Karpas-422 (cell line): ENCODE data around the gene MYH11. TPM values are rescaled to one million over a fixed set of nuclear protein-coding genes. Genes with fewer than 3 reads are reported as not detected.

Source experiments
- DNase-seq: peaks from one replicate; pipeline ENCODE4 v3.0.0-alpha.2; 2015
- H2AFZ ChIP-seq: fragments of 200-600 bp; sonication (generic); 2 replicates; pipeline ENCODE4 v1.6.1; 2014; ENCODE audit warnings: antibody characterized with exemption, low read length, mixed read lengths
- H3K27ac ChIP-seq: fragments of 200-600 bp; sonication (generic); 2 replicates; pipeline ENCODE4 v1.5.1; 2014; ENCODE audit warnings: mild to moderate bottlenecking, low read length, moderate library complexity
- H3K27me3 ChIP-seq: fragments of 200-600 bp; sonication (generic); 2 replicates; pipeline ENCODE4 v1.6.1; 2014; ENCODE audit warnings: low read length, mixed read lengths
- H3K36me3 ChIP-seq: fragments of 200-600 bp; sonication (generic); 2 replicates; pipeline ENCODE4 v1.6.1; 2014; ENCODE audit warnings: low read length, mixed read lengths; ENCODE audit not compliant: insufficient read depth
- H3K4me1 ChIP-seq: fragments of 200-600 bp; sonication (generic); 2 replicates; pipeline ENCODE4 v1.6.1; 2014; ENCODE audit warnings: mild to moderate bottlenecking, low read length, mixed read lengths
- H3K4me2 ChIP-seq: fragments of 200-600 bp; sonication (generic); 2 replicates; pipeline ENCODE4 v1.6.1; 2014; ENCODE audit warnings: low read length, low read depth, mild to moderate bottlenecking; ENCODE audit not compliant: poor library complexity, severe bottlenecking
- H3K4me3 ChIP-seq: fragments of 200-600 bp; sonication (generic); 2 replicates; pipeline ENCODE4 v1.5.1; 2014; ENCODE audit warnings: mild to moderate bottlenecking, antibody characterized with exemption, low read length, mixed read lengths
- H3K79me2 ChIP-seq: fragments of 200-600 bp; sonication (generic); 2 replicates; pipeline ENCODE4 v1.6.1; 2014; ENCODE audit warnings: mild to moderate bottlenecking, low read length, mixed read lengths
- H3K9ac ChIP-seq: fragments of 200-600 bp; sonication (generic); 2 replicates; pipeline ENCODE4 v1.6.0; 2014; ENCODE audit warnings: low read length
- H3K9me2 ChIP-seq: fragments of 200-600 bp; sonication (generic), shearing (Covaris generic); replicated peaks from 2 replicates; pipeline ENCODE4 v1.6.0; 2014; ENCODE audit warnings: mild to moderate bottlenecking, low read length, moderate library complexity; ENCODE audit not compliant: insufficient read depth
- H3K9me3 ChIP-seq: fragments of 300-700, 200-600 bp; sonication (generic); 2 replicates; pipeline ENCODE4 v1.6.1; 2014; ENCODE audit warnings: low read length, mixed read lengths
- H4K20me1 ChIP-seq: fragments of 200-600 bp; sonication (generic); 2 replicates; pipeline ENCODE4 v1.6.1; 2014; ENCODE audit warnings: mild to moderate bottlenecking, antibody characterized with exemption, low read length, low read depth; ENCODE audit not compliant: insufficient read depth
- total RNA-seq: library from RNA; depleted of rRNA; stranded (reverse); fragments of >200 nt; shearing (Covaris generic); gene quantifications from 2 replicates; pipeline ENCODE4 v1.2.3, GENCODE V29; 2014; ENCODE audit warnings: low replicate concordance

The MYH11 gene
- total RNA-seq, 1 experiment from 2014 or later = not detected

DNA sequence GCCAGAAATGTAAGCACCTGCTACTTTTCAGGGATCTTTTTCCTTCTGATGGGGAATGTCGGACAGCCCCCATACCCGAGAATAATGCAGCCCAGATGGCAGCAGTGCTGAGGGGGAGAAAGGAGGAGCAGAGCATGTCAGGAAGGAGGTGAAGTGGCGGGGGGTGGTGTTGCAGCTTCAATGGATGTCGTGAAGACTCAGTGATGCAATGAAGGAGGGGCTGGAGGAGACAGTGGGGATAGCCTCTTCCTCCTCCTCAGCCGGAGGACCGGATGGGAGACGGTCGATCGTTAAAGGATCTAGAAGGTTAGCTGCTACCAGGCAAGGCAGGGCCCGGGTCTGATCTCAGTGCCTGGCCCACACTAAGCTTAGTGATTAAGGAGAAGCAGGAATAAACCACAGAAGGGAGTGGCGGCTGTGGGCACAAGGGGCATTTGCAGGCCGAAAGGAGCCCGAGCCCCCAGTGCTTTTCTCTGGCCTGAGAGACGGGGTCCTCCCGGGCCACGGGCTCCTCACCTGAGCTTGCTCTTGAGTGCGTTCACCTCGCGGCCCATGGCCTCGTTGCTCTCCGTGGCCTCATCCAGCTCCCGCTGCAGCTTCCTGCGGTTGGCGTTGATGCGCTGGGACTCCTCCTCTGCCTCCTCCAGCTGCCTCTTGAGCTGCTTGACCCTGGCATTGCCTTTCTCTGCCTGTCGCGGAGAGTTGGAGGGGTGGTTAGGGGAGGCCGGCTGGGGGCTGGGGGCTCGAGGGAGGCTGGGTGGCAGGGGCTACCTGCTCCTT, 142.2 kb downstream of the MYH11 start:
- H3K27ac ChIP-seq = no peak overlapping the region
- no peaks in the 10 kb centered on the region for H3K4me1 ChIP-seq
- H3K9me2 ChIP-seq = no peaks in the 10 kb centered on the region
- no peaks in the 10 kb centered on the region for H3K27me3 ChIP-seq
- H3K9me3 ChIP-seq = no peaks in the 10 kb centered on the region
- DNase-seq = no peak
- no peak overlapping the region for H3K4me2 ChIP-seq
- no peak overlapping the region for H3K9ac ChIP-seq
- H4K20me1 ChIP-seq = no peaks in the 10 kb centered on the region
- no peak overlapping the region for H2AFZ ChIP-seq
- H3K79me2 ChIP-seq = no peaks in the 10 kb centered on the region
- H3K4me3 ChIP-seq = no peak overlapping the region
- no peaks in the 10 kb centered on the region for H3K36me3 ChIP-seq

DNA sequence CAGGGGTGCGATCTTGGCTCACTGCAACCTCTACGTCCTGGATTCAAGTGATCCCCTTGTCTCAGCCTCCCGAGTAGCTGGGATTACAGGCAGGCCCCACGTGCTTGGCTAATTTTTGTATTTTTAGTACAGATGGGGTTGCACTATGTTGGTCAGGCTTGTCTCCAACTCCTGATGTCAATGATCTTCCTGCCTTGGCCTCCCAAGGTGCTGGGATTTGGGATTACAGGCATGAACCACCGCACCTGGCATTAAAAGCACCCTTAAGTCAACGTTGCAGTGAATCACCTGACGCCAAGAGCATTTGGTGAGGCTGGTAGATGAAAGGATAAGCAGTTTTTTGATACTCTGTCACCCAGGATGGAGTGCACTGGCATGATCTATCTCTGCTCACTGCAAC, 147.8 kb downstream of the MYH11 start:
- no peaks in the 10 kb centered on the region for H4K20me1 ChIP-seq
- H3K27me3 ChIP-seq = no peaks in the 10 kb centered on the region
- no peak overlapping the region for H3K4me2 ChIP-seq
- H3K9ac ChIP-seq = no peak overlapping the region
- no peaks in the 10 kb centered on the region for H3K36me3 ChIP-seq
- H3K9me2 ChIP-seq = no peaks in the 10 kb centered on the region
- no peak overlapping the region for H2AFZ ChIP-seq
- no peak overlapping the region for H3K4me3 ChIP-seq
- H3K79me2 ChIP-seq = no peaks in the 10 kb centered on the region
- no peaks in the 10 kb centered on the region for H3K4me1 ChIP-seq
- H3K9me3 ChIP-seq = no peaks in the 10 kb centered on the region
- DNase-seq = no peak
- H3K27ac ChIP-seq = no peak overlapping the region

DNA sequence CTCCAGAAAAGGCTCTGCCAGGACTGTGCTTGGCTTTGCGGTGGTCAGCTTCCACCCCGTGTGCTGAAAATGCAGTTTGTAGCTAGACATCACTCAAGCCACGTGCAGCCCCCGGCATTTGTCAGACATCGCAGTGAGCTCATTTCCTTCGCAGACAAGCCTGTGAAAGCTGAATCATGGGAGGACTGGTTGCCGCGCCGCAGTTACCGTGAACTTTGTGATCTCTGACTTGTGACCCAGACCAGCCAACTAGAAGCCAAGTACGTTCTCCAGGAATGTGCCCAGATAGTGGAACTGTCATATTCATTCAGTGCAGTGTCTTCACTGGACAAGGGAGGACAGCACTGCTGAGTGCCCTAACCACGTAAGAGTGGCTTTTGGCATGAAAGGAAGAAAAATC, 148.7 kb downstream of the MYH11 start:
- H3K36me3 ChIP-seq = no peaks in the 10 kb centered on the region
- no peak overlapping the region for H3K4me3 ChIP-seq
- no peak overlapping the region for H3K27ac ChIP-seq
- H3K4me1 ChIP-seq = no peaks in the 10 kb centered on the region
- H3K9me3 ChIP-seq = no peaks in the 10 kb centered on the region
- H4K20me1 ChIP-seq = no peaks in the 10 kb centered on the region
- no peaks in the 10 kb centered on the region for H3K9me2 ChIP-seq
- no peaks in the 10 kb centered on the region for H3K27me3 ChIP-seq
- no peak for DNase-seq
- H3K4me2 ChIP-seq = no peak overlapping the region
- no peak overlapping the region for H2AFZ ChIP-seq
- H3K79me2 ChIP-seq = no peaks in the 10 kb centered on the region
- H3K9ac ChIP-seq = no peak overlapping the region

DNA sequence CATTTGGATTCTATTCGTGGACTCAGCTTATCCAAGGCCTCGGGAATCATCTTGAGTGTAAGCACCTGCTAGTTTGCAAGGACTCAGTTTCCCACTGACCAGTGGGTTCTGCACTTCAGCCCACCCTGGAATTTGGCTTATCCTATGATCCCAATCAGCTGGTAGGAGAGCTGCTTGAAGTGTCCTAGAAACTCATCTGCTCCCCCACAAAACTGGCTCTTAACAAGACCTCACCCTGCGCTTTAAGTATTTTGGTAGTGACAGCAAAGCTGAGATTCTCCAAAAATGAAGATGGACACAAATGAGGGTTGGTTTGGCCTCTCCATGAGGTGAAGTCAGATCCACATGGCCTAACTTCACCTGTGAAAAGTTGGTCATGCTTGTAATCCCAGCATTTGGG, 149.5 kb downstream of the MYH11 start:
- Histone ChIP-seq H3K4me2 (no peak overlapping the region), H3K9me3 (no peaks in the 10 kb centered on the region), H3K27me3 (no peaks in the 10 kb centered on the region), H3K36me3 (no peaks in the 10 kb centered on the region; the same call in 1 of the 2 replicates), H3K79me2 (no peaks in the 10 kb centered on the region), H3K4me1 (no peaks in the 10 kb centered on the region), H4K20me1 (no peaks in the 10 kb centered on the region), H3K27ac (no peak overlapping the region), H2AFZ (no peak overlapping the region), H3K9ac (no peak overlapping the region), H3K9me2 (no peaks in the 10 kb centered on the region), H3K4me3 (no peak overlapping the region)
- DNase-seq = no peak

DNA sequence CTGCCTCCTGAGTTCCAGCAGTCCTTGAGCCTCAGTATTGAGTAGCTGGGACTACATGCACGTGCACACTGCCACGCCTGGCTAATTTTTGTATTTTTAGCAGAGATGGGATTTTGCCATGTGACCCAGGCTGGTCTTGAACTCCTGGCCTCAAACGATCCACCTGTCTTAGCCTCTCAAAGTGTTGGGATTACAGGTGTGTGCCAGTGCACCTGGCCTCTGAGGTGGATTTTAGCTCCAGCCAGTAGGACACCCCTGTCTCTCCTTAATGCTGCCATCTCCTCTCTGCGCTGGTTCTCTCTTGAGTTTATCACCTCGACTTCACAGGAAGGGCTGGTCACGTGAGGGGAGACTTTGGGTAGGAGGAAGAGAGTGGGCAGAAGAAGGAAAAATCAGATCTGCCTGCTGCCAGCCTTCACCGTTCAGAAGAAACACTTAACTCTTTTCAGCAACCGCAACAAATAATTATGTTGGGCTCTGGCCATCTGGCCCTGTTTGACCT, 151.7 kb downstream of the MYH11 start:
- Histone ChIP-seq H3K27me3 (no peaks in the 10 kb centered on the region), H3K36me3 (peaks cover 4% of the 10 kb centered on the region; the same call in 1 of the 2 replicates), H3K79me2 (no peaks in the 10 kb centered on the region), H3K4me2 (no peak overlapping the region), H3K9me2 (no peaks in the 10 kb centered on the region), H2AFZ (no peak overlapping the region), H3K9me3 (no peaks in the 10 kb centered on the region), H3K4me1 (no peaks in the 10 kb centered on the region), H3K4me3 (no peak overlapping the region), H4K20me1 (no peaks in the 10 kb centered on the region), H3K27ac (no peak overlapping the region), H3K9ac (no peak overlapping the region)
- no peak for DNase-seq

DNA sequence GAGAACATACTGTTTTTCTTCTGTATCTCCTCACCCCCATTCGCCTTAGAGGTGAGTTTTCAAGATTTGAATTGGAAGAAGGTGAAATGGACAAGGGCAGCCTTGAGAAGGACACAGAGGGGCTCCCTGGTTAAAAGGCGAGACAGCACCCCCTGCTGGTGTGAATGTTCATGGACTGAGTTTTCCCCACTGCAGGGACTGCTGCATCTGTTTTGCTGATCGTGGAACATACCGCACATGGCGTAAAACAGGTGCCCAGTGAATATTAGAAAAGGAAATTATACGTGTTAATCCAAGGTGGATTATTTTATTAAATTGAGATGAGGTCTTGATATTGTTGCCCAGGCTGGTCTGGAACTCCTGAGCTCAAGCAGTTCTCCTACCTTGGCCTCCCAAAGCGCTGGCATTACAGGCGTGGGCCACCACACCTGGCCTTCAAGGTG, 152.3 kb downstream of the MYH11 start:
- Histone ChIP-seq H3K36me3 (peaks cover 7% of the 10 kb centered on the region; the same call in 1 of the 2 replicates), H3K9ac (no peak overlapping the region), H3K4me2 (no peak overlapping the region)

DNA sequence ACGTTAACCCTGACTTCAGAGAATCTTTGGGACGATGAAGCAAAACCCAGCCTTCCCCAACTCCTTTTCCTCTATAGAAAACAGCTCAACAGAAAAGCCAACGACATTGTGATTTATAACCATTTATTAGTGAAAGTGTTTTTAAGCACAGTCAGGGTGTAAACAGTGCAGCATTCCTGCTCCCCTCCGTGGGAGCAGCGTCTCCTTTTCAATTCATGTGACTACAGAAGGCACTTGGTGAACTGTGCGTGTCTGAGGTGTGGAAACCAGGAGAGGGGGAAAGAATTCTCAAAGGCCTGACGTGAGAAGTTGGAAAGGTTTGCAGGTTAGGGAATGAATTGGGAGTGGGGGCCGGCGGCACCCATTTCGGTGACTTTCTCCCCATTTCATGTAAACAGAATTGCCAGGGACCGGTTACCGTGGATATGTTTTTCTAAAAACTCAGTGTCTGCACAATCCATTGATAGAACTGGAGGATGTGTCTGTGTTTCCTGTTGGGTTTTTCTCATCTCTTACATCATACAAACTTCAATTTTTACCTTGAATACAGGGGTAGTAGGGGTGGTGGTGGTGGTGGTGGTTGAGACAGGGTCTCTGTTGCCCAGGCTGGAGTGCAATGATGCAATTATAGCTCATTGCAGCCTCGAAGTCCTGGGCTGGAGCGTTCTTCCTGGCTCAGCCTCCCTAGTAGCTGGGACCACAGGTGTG, 153.6 kb downstream of the MYH11 start:
- Histone ChIP-seq H3K27ac (no peak overlapping the region), H3K9me2 (no peaks in the 10 kb centered on the region), H3K27me3 (no peaks in the 10 kb centered on the region), H3K79me2 (no peaks in the 10 kb centered on the region), H3K4me3 (no peak overlapping the region), H2AFZ (no peak overlapping the region), H3K36me3 (peaks cover 13% of the 10 kb centered on the region; the same call in 1 of the 2 replicates), H3K9me3 (no peaks in the 10 kb centered on the region), H3K9ac (no peak overlapping the region), H3K4me2 (no peak overlapping the region), H3K4me1 (no peaks in the 10 kb centered on the region), H4K20me1 (no peaks in the 10 kb centered on the region)
- no peak for DNase-seq

More for the DNA sequence above, 152.3 kb downstream of the MYH11 start:
- no peak overlapping the region for H3K4me3 ChIP-seq
- H3K9me3 ChIP-seq = no peaks in the 10 kb centered on the region
- no peaks in the 10 kb centered on the region for H3K4me1 ChIP-seq
- H3K9me2 ChIP-seq = no peaks in the 10 kb centered on the region
- no peak overlapping the region for H2AFZ ChIP-seq
- H4K20me1 ChIP-seq = no peaks in the 10 kb centered on the region
- no peaks in the 10 kb centered on the region for H3K79me2 ChIP-seq
- DNase-seq = peak; percentile 87
- H3K27me3 ChIP-seq = no peaks in the 10 kb centered on the region
- no peak overlapping the region for H3K27ac ChIP-seq
